GM19023 (cell line): Measurements from ENCODE around the gene DMPK.
A peak's percentile ranks its signal among the peaks of the same experiment; 100 is the strongest.

Source experiments
- ATAC-seq: cut with Tn5 transposase; IDR thresholded peaks from one replicate; pipeline ENCODE4 v1.9.1; 2021; ENCODE audit warnings: mild to moderate bottlenecking, moderate library complexity; ENCODE audit not compliant: unreplicated experiment

The DMPK gene

GRCh38 chr19:45782162-45782691 is at the start of gene DMPK:
DMPK (minus strand) TSS chr19:45782490; CDS start chr19:45782352, 138 bp downstream.
- ATAC-seq: no peak

GRCh38 chr19:45828945-45829344 is 46.7 kb upstream of the DMPK start:
- no peak for ATAC-seq

GRCh38 chr19:45828523-45828922 is 46.2 kb upstream of the DMPK start:
- no peak for ATAC-seq

GRCh38 chr19:45827459-45828093 is 45.3 kb upstream of the DMPK start:
- ATAC-seq: no peak

GRCh38 chr19:45826934-45827333 is 44.6 kb upstream of the DMPK start:
- no peak for ATAC-seq

GRCh38 chr19:45825917-45826893 is 43.9 kb upstream of the DMPK start:
- ATAC-seq: no peak

- no peak for ATAC-seq
These were observed 42.9 kb upstream of the DMPK start for GRCh38 chr19:45825263-45825605.

GRCh38 chr19:45824531-45825262 is 42.4 kb upstream of the DMPK start:
- ATAC-seq: no peak

- ATAC-seq: no peak
These were observed 41.8 kb upstream of the DMPK start for GRCh38 chr19:45824041-45824471.

- no peak for ATAC-seq
These were observed 40.9 kb upstream of the DMPK start for GRCh38 chr19:45823182-45823581.

- ATAC-seq: no peak
These were observed 40.4 kb upstream of the DMPK start for GRCh38 chr19:45822716-45823115.

- no peak for ATAC-seq
These were observed 39.3 kb upstream of the DMPK start for GRCh38 chr19:45821570-45821969.

GRCh38 chr19:45821103-45821521 is 38.8 kb upstream of the DMPK start:
- no peak for ATAC-seq

- no peak for ATAC-seq
These were observed 38.3 kb upstream of the DMPK start for GRCh38 chr19:45820413-45821102.

- no peak for ATAC-seq
These were observed 37.5 kb upstream of the DMPK start for GRCh38 chr19:45819769-45820168.

- no peak for ATAC-seq
These were observed 35.5 kb upstream of the DMPK start for GRCh38 chr19:45817725-45818301.

- peak; percentile 77 for ATAC-seq
These were observed 34.9 kb upstream of the DMPK start for GRCh38 chr19:45817010-45817724.

- no peak for ATAC-seq
These were observed 34.1 kb upstream of the DMPK start for GRCh38 chr19:45816236-45817009.
